K562 (cell line): ENCODE measurements around the gene CDK5R2. TPM values are rescaled to one million over a fixed set of nuclear protein-coding genes. Genes with fewer than 3 reads are reported as not detected.

Source experiments
- ATAC-seq: fragments of 200-7000 bp; cut with Tn5 transposase; 3 replicates; pipeline ENCODE4 v1.9.1; 2020; ENCODE audit warnings: moderate library complexity
- BruUV-seq: library from RNA; stranded (reverse); fragments of 400-500 nt; replicated peaks from 2 replicates; lab custom pipeline; 2021; lab: Mats Ljungman, UMichigan
- CTCF ChIA-PET: fragments of 300-600 bp; formaldehyde crosslinking; extraction: SDS; loops from one replicate; lab custom pipeline; 2021; ENCODE audit warnings: low intra/inter-chr PET ratio; lab: Yijun Ruan, JAX
- POLR2A ChIA-PET: fragments of 300-600, 350-650 bp; sonication (Branson Sonifier 250); formaldehyde crosslinking; extraction: SDS; loops from one replicate; lab custom pipeline; 2021; ENCODE audit warnings: antibody characterized with exemption, inconsistent platforms; lab: Yijun Ruan, JAX
- DNase-seq, 4 experiments: peaks; one replicate each; pipeline versions ENCODE4 v3.0.0 to v3.0.0-alpha.2; 2011 to 2018; ENCODE audit warnings: low spot score in 3 of 4, mixed read lengths in 3 of 4; ENCODE audit errors: extremely low read depth in 1 of 4
- FAIRE-seq: peaks from 2 replicates; lab custom pipeline; 2011; peaks lifted over from hg19 to GRCh38; lab: Jason Lieb, UNC
- H2AFZ ChIP-seq: 2 replicates; pipeline ENCODE4 v1.6.0; 2011; ENCODE audit warnings: low read depth, low read length, control low read depth, inconsistent platforms
- H3K27ac ChIP-seq: fragments of 200-600 bp; 3 replicates; pipeline ENCODE4 v1.8.0; 2011; ENCODE audit warnings: low read depth, mild to moderate bottlenecking, control low read depth, inconsistent platforms, low read length, moderate library complexity, mixed read lengths; ENCODE audit errors: extremely low read depth
- H3K27me3 ChIP-seq, 2 experiments: fragments of 300-600 bp in 1 of 2; 2 replicates in 1 of 2; 3 replicates in 1 of 2; pipeline versions ENCODE4 v1.6.0 to v1.8.0; 2011; ENCODE audit warnings: inconsistent platforms in 2 of 2, low read length in 2 of 2, mild to moderate bottlenecking in 1 of 2, mixed read lengths in 1 of 2, moderate library complexity in 1 of 2; ENCODE audit not compliant: control insufficient read depth in 2 of 2, insufficient read depth in 2 of 2
- H3K36me3 ChIP-seq: fragments of 300-600 bp; 3 replicates; pipeline ENCODE4 v1.8.0; 2011; ENCODE audit warnings: mild to moderate bottlenecking, low read length, inconsistent platforms; ENCODE audit not compliant: control insufficient read depth, insufficient read depth
- H3K4me1 ChIP-seq, 2 experiments: fragments of 200-600 bp in 1 of 2; replicated peaks in 1 of 2; 2 replicates in 1 of 2; 3 replicates in 1 of 2; pipeline versions ENCODE4 v1.5.1 to v1.8.0; 2011; ENCODE audit warnings: inconsistent platforms in 2 of 2, low read length in 2 of 2, mild to moderate bottlenecking in 1 of 2, mixed read lengths in 1 of 2, moderate library complexity in 1 of 2; ENCODE audit not compliant: control insufficient read depth in 2 of 2, insufficient read depth in 2 of 2
- H3K4me2 ChIP-seq: 2 replicates; pipeline ENCODE4 v1.6.1; 2011; ENCODE audit warnings: low read length, control low read depth, inconsistent platforms, mixed read lengths; ENCODE audit not compliant: insufficient read depth
- H3K4me3 ChIP-seq: fragments of 200-600 bp; sonication (generic), shearing (Covaris generic); 2 replicates; pipeline ENCODE4 v1.5.1; 2016; ENCODE audit warnings: control low read depth, inconsistent platforms
- H3K79me2 ChIP-seq: fragments of 200-600 bp; 3 replicates; pipeline ENCODE4 v1.8.0; 2011; ENCODE audit warnings: low read length, inconsistent platforms; ENCODE audit not compliant: control insufficient read depth, insufficient read depth
- H3K9ac ChIP-seq, 2 experiments: 2 replicates each; pipeline versions ENCODE4 v1.6.0 to v1.6.1; 2011; ENCODE audit warnings: low read depth in 2 of 2, low read length in 2 of 2, control low read depth in 1 of 2, inconsistent platforms in 1 of 2, mild to moderate bottlenecking in 1 of 2, mixed read lengths in 1 of 2; ENCODE audit not compliant: insufficient read depth in 1 of 2
- H3K9me1 ChIP-seq: one replicate; pipeline ENCODE4 v1.6.0; 2011; ENCODE audit warnings: inconsistent platforms, mild to moderate bottlenecking, low read length, moderate library complexity; ENCODE audit not compliant: control insufficient read depth, insufficient read depth
- H3K9me3 ChIP-seq: replicated peaks from 2 replicates; pipeline ENCODE4 v1.5.1; 2011; ENCODE audit warnings: low read depth, low read length, inconsistent platforms; ENCODE audit not compliant: control insufficient read depth, insufficient read depth
- H4K20me1 ChIP-seq: replicated peaks from 2 replicates; pipeline ENCODE4 v1.6.1; 2011; ENCODE audit warnings: low read length, inconsistent platforms, mixed read lengths; ENCODE audit not compliant: control insufficient read depth, insufficient read depth
- BCLAF1 ChIP-seq, 2 experiments: fragments of 450-650 bp in 1 of 2; IDR thresholded peaks; 2 replicates each; pipeline ENCODE4 v1.6.1; 2011 to 2017; ENCODE audit warnings: low read depth in 2 of 2, antibody characterized with exemption in 1 of 2, borderline replicate concordance in 1 of 2, low read length in 1 of 2, mild to moderate bottlenecking in 1 of 2, mixed read lengths in 1 of 2; ENCODE audit not compliant: control insufficient read depth in 1 of 2
- TFAP4 ChIP-seq: sonication (generic); formaldehyde crosslinking; IDR thresholded peaks from 2 replicates; pipeline ENCODE4 v1.8.0; 2022; ENCODE audit warnings: missing genetic modification reagents, mild to moderate bottlenecking, moderate library complexity, borderline replicate concordance
- WGBS: fragments of 100-300 bp; shearing (Covaris generic); methylation state at CpG from one replicate; pipeline ENCODE4 v1.1.6; 2016; ENCODE audit warnings: low coverage, mixed read lengths; ENCODE audit not compliant: insufficient coverage; ENCODE audit errors: missing lambda C conversion rate; 5-methylcytosine and 5-hydroxymethylcytosine counted together
- in situ Hi-C: fragments of 300-500 bp; cut with MboI; formaldehyde crosslinking; loops from 4 replicates; pipeline ENCODE4 v1.15.0; 2018; ENCODE audit warnings: inconsistent platforms, mixed read lengths
- intact Hi-C: fragments of 100-400 bp; cut with micrococcal nuclease; formaldehyde crosslinking; loops from 2 replicates; pipeline ENCODE4 v1.14.2; 2022
- polyA plus RNA-seq, 8 experiments: library from polyadenylated mRNA; depleted of rRNA in 4 of 8; stranded (reverse) in 5 of 8; unstranded in 3 of 8; fragments of >200 nt; fragmentation: Nextera tagmentation in 2 of 8; fragmentation: Illumina TruSeq in 1 of 8; extraction: Ambion mirVana in 2 of 8; extraction: Trizol in 1 of 8; gene quantifications; 2 replicates each; pipeline versions ENCODE4 v1.2.1 to v1.2.3, GENCODE V29; 2011 to 2014; ENCODE audit warnings: inconsistent platforms in 1 of 8, missing spikeins in 1 of 8
- total RNA-seq, 7 experiments: library from RNA; depleted of rRNA in 6 of 7; stranded (reverse); fragments of >200 nt in 6 of 7; fragmentation: Illumina TruSeq in 2 of 7; extraction: Trizol in 2 of 7; gene quantifications; 2 replicates each; pipeline versions ENCODE4 v1.2.1 to v1.2.3, GENCODE V29; 2011 to 2021; ENCODE audit warnings: low replicate concordance in 1 of 7

Gene CDK5R2
- total and polyA plus RNA-seq, 9 of the 15 experiments (the other 6 are each of a cell fraction or from before 2014, with no cell fraction given), result 0.09 TPM; not detected in 8

DNA sequence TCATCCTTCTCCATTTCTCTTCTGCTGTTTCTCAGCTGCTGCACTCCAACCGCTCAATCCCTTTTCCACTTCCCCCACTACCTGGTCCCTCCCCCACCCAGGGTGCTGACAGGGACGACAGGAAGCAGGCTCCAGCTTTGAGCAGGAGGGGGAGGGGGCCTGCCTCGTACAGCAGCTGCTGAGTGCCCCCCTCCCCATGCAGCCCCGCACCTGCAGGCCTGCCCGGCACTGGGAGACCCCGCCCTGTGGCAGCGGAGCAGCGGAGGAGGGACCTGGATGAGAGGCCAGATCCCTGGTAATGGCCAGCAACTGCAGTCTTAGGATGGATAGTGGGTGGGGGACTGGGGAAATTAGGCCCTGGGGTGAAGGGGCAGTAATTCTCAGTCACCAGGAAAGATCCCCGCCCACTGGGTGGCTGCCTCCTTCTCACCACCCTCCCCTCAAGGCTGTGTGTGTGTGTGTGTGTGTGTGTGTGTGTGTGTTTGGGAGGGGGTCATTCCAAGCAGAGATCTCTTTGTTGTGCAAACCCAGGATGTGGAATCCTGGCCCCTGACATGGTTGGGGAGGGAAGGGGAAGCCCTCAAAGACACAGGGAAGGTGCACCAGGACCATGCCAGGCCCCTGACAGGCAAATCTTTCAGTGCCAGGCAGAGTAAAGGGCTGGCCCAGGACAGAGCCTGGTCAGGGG lies 40.6 kb downstream of the CDK5R2 start:
- no TSS peak for BruUV-seq
- TF ChIP-seq TFAP4 (CRISPR knock-in tag) (0 out of 2 replicates have a peak, but pooled peaks have one; percentile 28), BCLAF1 (IDR thresholded peaks at IDR 0.05; ENCODE audit: borderline replicate concordance in 1 of 2, control insufficient read depth in 1 of 2, low read depth in 2 of 2, low read length in 1 of 2) (no peak)
- TF ChIP-seq, all 486 proteins: peak for 1
- Histone ChIP-seq H3K36me3 (no peaks in the 10 kb centered on the region), H3K4me1 (peaks cover 9 to 38% of the 10 kb centered on the region in 2 experiments), H3K79me2 (no peaks in the 10 kb centered on the region), H3K9me1 (no peaks in the 10 kb centered on the region), H3K9me3 (no peaks in the 10 kb centered on the region), H3K27ac (no peak overlapping the region), H3K4me3 (no peak overlapping the region), H2AFZ (no peak overlapping the region), H3K27me3 (peaks cover 0 to 32% of the 10 kb centered on the region in 2 experiments; a peak in 2 of 5 replicates), H3K9ac (0 out of 4 replicates have a peak overlapping the region, but pooled peaks of 1 of the 2 experiments have one; percentile 2), H3K4me2 (no peak overlapping the region), H4K20me1 (no peaks in the 10 kb centered on the region)
- ChIA-PET POLR2A (interaction anchor here (0.6 kb wide), 1 partner anchor 44 kb away, joined by 4 read pairs; no protein-coding TSS in a partner anchor), CTCF (no interaction called here)
- DNase-seq, result no peak
- no peak for FAIRE-seq
- in situ Hi-C loops (no loop called here), intact Hi-C loops (no loop called here)
- WGBS, result 8% methylated on average over 6 of the region's 9 CpGs
- ATAC-seq, result no peak
